ENCODE data around the gene CBX1.

CBX1 gene

DNA sequence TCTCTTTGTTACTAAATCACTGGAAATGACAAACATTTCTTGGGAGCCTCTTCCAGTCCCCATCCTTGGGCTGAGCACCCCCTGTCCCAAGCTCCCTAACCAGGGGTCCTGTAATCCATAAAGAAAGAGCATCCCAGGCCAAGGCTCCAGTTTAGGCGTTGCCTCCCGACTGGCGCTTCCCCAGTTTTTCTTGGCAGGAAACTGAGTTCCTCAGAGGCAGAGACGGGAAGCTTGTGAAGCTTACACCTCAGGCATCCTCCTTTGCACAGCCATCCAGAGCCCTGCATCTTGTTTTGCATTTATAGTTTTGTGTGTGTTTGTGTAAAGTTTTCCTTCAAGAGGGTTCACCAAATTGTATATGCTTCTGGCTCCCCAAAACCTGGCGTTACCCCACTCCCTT, 70.7 kb downstream of the CBX1 start:
- in situ Hi-C loops (cut with MboI; ENCODE audit: low sequenced_read_pairs): no loop called here

DNA sequence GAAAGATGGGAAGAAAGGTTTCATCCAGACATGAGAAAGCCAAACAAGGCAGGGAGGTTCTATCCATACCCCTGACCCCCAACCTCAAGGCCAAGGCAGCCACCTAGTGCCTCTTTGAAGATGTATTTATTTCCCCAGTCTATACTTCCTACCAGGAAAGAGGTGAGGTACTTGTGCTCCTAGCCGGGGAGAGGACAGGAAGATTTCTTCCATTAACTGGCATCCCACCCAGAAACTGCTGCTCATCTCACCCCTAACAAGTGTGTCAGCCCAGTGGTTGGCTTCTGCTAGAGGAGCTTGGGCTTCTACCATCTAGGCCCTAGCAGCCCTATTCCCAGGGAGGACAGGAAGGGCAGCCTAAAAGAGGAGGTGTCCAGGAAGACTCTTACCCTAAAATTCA, 72.5 kb downstream of the CBX1 start:
- in situ Hi-C loops (cut with MboI; ENCODE audit: low sequenced_read_pairs): loop anchor here (10.0 kb wide), 1 partner anchor 46 kb away; no protein-coding TSS in a partner anchor

DNA sequence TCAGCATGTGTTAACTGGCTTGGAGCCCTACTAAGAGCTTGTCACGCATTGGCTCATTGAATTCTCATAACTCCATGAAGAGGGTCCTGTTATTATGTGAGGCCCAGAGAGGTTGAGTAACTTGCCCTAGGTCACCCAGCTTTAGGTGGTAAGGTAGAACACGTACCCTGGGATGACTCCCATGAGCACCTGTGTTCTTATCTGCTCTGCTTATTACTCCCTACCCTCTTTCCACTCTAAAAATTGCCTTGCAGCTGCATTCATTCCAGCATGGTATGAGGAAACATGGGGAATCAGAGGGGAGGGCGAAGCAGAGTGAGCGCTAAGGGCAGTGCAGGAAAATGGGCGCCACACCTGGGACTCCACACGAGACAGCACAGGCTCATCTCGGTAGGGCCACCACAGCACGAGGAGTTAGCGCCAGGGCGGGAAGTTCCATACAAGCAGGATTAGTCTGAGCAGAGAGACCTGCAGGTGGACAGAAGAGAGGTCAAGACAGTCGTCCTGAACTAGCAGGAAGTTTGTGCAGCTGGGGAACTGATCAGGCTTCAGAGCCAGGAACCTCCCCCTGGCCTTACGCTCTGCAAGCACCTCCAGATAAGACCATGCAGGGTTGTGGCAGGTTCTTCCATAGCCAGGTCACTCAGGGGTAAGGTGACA, 73.8 kb downstream of the CBX1 start:
- in situ Hi-C loops (cut with MboI; ENCODE audit: low sequenced_read_pairs): loop anchor here (10.0 kb wide), 1 partner anchor 47 kb away; no protein-coding TSS in a partner anchor

DNA sequence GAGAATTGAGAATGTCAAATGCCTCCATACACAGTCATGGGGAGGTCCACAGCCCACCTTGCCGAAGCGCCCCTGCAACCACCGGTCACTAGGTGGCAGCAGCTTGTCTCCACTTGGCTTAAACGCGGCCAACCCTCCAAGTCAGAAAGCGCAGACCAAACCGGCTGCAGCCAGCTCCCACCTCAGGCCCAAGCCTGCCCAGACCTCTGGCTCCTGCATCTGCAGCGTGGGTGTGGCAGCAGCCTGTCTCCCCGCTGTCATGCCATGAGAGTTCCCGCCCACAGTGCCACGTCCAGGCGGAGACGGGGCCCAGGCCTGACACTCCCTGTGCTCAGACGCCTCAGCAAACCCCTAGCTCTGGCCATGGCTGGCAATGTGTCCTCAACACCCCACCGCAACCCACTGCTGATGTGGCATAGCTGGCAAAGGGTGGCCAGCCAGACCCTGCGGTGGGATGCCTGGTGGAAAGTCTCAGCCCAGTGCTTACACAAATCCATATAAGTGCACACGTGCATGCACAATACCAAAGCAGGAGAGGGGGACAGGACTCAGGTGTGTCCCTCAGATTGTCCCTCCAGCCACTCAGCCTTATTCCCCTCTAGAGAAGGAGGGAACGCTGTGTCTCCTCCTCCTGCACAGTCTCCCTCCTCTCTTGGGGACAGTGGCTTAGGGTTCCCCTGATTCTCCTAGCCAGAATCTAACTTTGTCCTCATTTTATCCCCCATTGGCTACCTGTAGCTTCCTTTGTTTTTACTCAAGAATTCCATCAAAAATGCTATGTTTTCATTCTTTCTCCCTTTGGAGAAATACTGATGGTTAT, 74.6 kb downstream of the CBX1 start:
- in situ Hi-C loops (cut with MboI; ENCODE audit: low sequenced_read_pairs): loop anchor here (10.0 kb wide), 1 partner anchor 48 kb away; no protein-coding TSS in a partner anchor

- in situ Hi-C loops (cut with MboI; ENCODE audit: low sequenced_read_pairs): loop anchor here (10.0 kb wide), 1 partner anchor 49 kb away; no protein-coding TSS in a partner anchor
Measured at GRCh38 chr17:48025904-48026501, 75.3 kb downstream of the CBX1 start.

DNA sequence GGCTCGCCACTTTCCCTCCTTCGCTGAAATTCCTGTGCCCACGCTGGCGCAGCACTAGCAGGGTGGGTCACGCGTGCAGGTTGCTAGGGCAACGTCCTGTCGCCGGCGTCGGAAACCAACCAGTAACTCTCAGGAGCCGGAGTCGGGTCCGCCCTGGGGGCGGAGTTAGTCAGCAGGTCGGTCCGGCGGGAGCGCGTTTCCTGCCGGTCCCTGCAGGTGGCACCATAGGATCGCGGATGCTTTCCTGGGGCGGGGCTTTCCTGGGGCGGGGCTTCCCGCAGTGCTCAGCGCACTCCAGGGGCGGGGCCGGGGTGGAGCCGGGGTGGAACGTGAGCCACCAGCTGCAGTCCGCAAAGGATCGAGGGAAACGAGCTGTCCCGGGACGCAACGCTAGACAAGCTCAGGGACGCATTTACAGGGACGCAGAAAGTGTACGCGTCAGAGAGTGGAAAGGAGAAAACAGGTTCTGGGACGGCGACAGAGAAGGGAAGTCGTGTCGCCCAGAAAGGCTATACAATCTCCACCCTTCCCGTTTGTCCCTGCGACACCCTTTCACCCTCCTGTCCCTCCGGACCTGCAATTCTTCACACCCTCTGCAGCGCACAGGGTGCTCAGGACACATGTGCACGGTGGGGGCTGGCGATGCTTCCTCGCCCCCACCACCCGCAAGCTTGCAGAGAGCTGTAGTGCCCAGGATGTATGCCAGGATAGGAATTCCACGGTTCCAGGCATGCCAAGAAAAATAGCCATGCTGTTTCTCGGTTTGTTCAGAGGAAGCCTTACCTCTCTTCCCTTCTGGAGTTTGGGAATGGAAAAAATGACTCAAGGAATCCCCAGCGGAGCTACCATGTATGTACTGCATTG, 76.0 kb downstream of the CBX1 start:
- in situ Hi-C loops (cut with MboI; ENCODE audit: low sequenced_read_pairs): loop anchor here (10.0 kb wide), 1 partner anchor 50 kb away; no protein-coding TSS in a partner anchor

GRCh38 chr17:48024149-48025039, 76.9 kb downstream of the CBX1 start:
- in situ Hi-C loops (cut with MboI; ENCODE audit: low sequenced_read_pairs): loop anchor here (10.0 kb wide), 1 partner anchor 50 kb away; no protein-coding TSS in a partner anchor

- in situ Hi-C loops (cut with MboI; ENCODE audit: low sequenced_read_pairs): loop anchor here (10.0 kb wide), 1 partner anchor 51 kb away; no protein-coding TSS in a partner anchor
Measured at GRCh38 chr17:48023400-48024148, 77.7 kb downstream of the CBX1 start.

DNA sequence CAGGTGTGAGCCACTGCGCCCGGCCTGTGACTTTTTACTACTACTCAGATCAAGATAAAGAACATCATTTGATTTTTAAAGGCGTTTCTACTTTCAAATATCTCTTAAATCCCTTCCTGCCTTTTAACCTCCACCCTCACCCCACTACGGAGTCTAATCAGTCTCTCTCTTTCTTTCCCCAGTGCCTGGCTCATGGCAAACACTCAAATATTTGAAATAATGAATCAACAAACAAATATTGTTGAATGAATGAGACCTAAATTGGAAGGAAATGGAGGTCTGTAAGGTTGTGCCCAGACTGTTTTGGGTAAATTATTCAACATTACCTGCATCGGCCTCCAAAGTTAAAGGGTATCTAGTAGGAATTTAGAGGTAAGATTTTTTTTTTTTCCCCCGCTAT, 78.4 kb downstream of the CBX1 start:
- in situ Hi-C loops (cut with MboI; ENCODE audit: low sequenced_read_pairs): loop anchor here (10.0 kb wide), 1 partner anchor 52 kb away; no protein-coding TSS in a partner anchor

GRCh38 chr17:48021934-48022333, 79.3 kb downstream of the CBX1 start:
- in situ Hi-C loops (cut with MboI; ENCODE audit: low sequenced_read_pairs): loop anchor here (10.0 kb wide), 1 partner anchor 53 kb away; no protein-coding TSS in a partner anchor

Data from HL-60/S4 treated with phorbol 12-myristate 13-acetate at 8.2 ng/mL for 4 days and 3 days (cell line).